Measurements from ENCODE around the gene FGD5.

The FGD5 gene

DNA sequence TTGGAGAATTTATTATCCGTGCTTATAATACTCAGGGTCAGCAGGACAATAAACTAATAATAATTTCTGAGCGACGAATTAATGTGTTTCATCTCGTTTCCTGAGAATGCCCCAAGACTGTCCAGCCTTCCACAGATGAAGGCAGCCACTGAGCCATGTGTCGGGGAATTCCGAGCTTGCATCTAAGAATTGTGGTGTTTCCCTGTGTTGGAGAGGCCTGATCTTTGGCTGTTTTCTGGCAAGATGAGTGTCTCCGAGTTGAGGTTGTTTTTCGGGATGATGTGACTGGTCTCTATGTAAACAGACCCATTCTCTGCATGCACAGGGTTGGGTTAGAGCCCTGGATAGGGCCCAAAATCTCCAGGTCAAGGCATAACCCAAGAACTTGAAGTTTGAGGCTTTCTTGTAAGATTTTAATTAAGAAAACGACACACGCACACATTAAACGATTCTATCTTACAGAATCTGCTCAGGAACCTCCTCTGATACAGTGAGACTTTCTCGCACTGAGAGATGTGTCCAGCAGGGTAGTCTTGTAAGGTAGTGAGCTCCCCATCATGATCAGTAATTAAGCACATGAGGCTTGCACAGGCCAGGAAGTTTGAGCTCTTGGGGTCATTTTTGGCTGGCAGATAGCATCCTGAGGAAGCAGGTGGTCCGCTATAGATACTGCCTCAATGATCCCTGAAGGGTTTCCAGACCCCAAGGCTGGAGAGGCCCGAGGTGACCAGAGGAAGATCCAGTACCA is 14.4 kb downstream of the FGD5 start:
- no peak for DNase-seq

DNA sequence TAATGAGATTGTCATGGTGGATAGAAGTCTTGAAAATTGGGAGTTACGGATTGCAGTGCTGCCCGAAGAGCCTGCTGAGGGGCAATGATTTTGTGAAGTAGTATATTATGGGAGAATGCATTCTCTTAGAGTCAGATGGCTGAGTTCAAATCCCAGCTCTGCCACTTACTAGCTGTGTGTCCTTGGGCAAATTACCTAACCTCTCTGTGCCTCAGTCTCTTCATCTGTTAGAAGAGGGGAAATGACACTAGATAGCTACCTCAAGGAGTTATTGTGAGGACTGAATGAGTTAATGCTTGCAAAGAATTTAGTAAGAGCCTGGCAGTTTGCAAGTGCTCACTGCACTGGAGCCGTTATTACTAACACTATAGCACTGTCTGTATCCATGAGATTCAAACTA is 15.4 kb downstream of the FGD5 start:
- no peak for DNase-seq

DNA sequence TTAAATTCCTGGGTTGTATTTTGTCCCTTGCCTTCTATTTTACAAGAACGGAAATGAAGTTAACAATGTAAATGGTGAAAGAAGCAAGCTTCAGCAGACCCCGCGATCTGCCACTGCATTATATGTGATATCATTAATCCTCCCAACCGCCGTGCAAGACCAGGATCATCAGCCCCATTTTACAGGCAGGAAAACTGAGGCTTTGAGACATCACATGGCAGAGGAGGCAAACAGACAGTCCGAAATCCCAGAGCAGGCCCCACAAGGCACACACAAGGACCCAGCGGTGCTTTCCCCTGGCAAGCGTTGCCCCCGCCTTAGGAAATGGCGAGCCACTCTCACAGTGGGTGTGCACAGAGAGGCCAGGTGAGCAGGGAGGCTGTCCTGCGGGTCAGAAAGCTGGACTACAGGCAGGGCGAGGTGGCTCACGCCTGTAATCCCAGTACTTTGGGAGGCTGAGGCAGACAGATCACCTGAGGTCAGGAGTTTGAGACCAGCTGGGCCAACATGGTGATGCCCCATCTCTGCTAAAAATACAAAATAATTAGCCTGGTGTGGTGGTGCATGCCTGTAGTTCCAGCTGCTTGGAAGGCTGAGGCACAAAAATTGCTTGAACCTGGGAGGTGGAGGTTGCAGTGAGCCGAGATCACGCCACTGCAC is 16.2 kb downstream of the FGD5 start:
- no peak for DNase-seq

DNA sequence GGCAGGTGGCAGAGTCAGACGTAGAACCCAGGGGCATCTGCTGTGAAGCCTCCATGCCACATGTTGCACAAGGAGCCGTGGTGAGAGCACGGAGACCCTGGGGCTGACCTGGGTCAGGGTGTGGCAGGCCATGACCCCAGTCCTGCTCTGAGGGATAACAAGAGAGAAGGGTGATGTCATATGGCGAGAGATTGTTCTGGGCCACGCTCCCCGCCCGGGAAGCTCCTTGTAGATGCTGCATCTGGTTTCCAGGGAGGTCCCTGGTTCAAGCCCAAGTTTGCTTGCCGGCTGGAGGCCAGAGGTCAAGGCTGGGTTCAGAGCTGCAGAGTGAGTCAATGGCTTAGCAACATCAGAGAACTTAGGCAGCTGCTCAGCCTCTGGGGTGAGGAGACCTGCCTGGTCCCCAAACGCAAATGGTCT is 17.3 kb downstream of the FGD5 start:
- no peak for DNase-seq

DNA sequence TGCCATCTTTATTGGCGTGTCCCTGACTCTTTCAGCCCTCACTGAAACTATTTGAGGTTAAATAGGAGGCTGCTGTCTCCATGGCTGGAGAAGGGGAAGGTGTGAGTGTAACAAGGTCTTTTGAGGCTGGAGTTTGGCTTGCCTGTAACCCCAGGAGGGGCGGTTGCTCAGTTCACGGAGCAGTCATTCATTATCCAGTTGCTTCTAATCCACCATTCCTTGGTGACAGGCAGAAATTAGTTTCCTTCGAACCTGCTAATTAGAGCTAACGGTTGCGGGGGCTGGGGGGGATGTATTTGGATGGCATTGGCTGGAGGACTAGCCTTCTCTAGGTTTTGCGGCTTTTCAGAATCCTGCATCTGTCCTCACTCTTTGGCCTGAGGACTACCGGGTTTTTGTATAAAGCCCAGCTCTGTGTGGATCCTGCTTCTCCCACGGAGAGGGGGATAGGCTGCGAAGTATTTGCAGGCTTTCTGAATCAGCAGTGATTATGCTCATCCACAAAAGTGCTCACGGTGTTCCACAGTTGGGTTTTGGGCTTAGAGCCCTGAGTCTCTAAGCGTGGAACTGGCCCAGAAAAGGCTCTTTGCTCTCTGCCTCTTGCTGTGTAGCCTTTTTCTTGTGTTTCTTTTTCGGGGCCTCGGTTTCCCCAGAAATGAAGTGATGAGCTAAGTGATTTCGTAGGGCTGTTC is 18.6 kb downstream of the FGD5 start:
- no peak for DNase-seq

DNA sequence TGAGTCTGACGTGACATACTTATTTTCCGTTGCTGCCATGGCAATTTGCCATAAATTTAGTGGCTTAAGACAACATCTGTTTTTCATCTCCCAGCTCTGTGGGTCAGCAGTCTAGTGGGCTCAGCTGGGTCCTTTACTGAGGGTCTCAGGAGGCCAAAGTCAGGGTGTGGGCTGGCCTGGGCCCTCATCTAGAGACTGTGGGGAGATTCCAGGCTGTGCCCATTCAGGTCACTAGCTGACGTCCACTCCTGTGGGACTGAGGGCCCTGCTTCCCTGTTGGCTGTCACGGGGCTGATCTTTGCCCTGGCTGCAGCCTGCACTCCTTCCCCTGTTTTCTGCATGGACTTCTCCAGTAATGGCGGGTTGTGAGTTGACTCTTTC is 19.1 kb downstream of the FGD5 start:
- no peak for DNase-seq

DNA sequence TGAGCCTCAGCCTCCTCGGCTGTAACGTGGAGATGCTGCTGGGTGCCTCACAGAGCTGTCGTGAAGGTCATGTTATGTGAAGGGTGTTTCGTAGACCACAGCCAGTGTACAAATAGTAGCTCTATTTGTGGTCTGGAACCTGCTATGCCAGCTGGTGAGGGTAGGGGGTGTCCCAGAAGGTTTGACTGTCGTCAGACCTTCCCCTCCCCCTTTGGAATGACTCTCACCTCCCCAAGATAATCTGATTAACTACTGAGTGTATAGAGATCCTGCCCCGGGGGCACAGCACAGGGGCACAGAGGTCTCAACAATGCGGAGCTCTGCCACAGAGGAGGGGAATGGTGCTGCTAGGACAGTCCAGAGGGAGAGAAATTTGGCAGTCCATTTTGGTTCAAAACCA is 20.5 kb downstream of the FGD5 start:
- DNase-seq: no peak

DNA sequence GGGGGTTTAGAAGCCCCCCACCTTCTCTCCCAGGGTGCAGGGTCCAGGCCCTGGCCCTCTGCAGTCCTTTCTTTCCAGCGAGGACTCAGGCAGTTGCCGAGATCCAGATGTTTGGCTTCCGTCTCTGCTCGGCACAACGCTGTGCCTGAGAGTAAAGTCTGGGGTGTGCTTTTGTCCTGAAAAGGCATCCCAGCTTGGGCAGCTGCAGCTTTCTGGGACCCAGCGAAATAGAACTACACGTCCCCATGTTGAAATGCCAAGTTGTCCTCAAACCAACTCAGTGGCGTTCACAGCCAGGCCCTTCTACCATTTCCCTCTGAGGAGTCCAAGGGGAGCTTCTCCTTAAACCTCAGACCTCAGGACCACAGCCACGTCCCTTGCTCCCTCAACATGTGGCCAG is 23.1 kb downstream of the FGD5 start:
- DNase-seq: no peak

DNA sequence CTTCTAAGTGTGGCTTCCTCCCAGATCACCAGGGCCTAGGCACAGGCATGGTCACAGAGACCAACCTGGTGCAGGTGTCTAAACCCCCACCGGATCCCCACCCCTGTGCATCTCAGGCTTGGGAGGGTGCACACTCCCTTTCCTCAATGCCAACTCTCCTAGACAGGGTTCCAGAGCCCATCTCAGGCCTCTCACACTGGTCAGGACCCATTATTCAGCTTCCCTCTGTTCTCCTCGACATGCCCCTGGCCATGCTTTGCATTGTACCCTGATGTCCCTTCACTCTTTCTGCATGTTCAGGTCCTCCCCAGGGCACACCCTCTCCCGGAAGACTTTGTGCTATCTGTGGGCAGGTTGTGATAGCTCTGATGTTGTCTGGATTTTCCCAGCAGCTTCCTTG is 23.5 kb downstream of the FGD5 start:
- no peak for DNase-seq

DNA sequence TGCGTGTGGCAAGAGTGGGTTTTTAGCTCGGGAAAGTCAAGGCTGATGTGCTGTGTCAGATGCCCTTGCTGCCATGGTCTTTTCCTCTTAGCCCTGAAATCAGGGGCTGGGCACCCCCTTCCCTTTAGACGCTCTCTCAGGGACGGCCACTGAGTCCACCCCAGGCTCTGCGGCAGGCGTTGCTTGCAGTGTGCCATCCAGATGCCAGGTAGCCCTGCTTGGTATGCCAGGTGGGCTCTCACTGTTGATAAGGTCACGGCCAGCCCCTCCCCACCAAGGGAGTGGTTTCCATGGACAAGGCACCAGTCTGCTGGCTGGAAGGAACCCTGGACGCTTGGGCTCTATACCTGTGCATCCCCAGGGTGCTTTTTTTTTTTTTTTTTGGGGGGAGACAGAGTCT is 24.6 kb downstream of the FGD5 start:
- no peak for DNase-seq

DNA sequence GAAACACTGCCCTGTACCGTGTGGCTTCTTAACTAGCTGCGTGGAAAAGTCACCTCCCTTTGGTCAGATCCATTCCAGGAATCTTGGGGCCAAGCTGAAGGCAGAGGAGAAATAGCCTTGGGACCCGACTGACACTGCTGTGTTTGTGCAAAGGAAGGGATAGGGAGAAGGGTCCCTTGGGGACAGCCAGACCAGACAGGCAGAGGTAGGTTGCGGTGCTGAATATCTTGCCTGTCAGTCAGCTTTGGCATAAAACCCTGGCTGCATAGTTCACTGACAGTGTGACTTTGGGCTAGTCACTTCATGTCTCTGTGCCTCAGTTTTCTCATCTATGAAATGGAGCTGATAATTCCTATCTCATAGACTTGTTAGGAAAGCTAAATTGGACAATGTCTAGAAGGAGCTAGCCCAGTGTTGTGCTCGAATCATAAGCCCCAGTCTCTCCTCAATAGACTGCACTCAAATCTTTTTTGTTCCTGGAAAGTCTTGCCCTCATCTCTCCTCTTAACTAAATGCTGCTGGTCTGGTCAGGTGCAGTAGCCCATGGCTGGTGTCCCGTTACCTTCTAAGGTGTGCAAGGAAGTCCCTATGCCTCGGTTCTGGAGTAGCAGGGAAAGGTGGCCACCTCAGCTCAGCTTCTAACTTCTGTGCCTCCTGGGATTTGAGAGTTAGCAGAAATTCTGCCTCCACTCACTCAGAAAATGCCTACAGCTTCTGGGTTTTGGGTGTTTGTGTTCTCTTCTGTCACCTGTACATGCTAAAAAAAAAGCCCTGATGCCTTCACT is 25.8 kb downstream of the FGD5 start:
- no peak for DNase-seq

DNA sequence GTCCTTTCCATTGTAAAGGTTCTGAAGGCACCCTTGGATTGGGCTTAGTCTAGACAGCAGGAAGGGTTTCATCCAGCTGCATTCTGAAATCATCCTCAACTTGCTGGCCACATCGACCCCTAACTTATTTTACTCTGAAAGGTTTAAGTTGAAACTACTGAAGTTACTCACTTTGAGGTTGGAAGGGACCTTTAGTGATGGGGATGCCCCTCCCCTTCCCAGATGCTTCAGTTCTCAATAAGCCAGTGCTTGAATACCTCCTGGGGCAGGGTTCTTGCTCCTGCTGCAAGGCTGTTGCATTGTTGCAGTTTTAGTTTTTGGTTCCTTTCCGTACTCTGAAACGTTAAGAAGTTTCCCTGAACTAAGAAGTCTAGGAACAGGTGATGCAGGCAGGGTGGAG is 26.4 kb downstream of the FGD5 start:
- no peak for DNase-seq

DNA sequence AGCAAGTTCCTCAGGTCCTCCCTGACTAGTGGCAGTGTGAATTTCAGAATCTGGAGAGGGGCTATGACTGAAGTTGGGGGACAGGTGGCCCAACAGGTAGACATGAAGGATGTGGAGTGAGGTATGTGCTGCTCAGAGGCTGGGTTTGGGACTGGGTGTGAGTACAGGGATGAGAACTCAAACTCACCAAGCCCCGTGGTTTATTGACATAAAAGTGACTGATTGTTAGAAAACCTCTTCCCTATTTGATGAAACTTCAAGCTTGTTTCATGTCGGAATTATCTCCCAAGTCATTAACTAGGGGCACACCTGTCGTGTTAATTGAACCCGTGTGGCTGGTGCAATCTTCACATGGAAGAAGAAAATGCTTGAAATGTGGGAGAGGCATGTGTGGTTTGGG is 27.1 kb downstream of the FGD5 start:
- DNase-seq: no peak

DNA sequence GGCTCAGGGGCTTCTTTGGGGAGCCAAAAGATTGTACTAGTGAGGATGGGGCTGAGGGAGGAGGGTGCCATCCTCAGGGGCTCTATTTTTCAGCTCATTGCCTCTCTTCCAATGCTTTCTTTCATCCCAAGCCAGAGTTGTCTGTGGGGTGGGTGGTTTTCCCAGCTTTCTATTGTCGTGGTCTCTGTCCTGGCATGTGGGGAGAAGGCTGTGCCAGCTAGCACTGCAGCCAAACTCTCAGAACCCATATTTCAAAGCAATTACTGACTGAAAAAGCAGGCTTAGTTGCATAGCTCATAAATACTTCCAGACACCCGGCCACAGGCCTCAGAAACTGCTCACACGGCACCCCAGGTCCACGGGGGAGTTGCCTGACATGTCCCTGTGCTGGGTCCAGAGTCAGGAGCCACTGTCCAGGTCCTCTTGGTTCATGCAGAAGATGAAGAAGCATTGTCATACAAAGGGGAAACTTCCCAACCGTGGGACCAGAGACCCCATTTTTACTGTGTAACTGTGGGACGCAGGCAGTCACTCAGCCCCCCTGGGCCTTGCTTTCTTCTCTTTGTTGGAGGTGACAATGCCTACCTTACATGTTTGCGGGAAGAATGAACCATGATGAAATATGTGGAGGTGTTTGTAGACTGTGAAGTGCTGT is 27.6 kb downstream of the FGD5 start:
- DNase-seq: no peak

DNA sequence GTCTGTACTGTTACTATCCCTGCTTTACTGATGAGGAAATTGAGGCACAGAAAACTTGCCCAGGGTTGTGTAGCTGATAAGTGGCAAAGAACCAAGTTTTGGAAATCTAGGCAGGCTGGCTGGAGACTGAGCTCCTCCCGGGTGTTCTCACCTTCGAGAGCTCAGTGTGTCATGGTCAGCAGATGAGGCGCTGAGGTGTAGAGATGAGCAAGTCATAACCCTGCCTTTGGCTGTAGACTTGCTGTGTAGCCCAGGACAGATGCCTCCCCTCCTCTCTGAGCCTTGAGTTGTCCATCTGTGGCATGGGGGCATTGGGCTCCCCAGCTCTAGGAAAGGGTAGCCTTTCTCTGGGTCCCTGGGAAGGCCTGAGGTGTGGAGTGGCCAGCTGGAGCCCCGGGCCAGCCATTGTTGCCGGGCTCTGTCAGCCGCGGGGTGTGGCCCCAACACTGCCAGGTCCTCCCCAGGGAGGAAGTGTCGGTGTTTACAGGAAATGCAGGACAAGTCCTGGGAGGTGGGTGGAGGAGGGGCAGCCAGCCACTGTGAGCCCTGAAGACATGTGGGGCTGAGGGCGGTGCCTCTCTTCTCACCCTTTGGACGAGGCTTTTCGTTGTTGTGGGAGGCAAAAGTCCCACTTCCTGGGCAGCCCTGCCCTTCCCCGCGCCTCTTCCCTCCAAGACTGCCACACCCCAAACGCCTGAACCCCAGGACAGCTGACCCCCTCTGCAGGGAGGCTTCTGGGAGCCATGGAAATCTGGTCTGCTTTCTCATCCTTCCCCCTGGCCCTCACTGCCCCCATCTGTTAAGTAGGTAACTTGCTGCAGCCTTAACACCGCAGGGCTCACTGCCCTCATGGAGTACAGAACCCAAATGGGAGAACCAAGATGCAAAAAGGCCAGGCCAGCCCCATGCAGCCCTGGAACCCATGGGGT is 29.1 kb downstream of the FGD5 start:
- DNase-seq: no peak

DNA sequence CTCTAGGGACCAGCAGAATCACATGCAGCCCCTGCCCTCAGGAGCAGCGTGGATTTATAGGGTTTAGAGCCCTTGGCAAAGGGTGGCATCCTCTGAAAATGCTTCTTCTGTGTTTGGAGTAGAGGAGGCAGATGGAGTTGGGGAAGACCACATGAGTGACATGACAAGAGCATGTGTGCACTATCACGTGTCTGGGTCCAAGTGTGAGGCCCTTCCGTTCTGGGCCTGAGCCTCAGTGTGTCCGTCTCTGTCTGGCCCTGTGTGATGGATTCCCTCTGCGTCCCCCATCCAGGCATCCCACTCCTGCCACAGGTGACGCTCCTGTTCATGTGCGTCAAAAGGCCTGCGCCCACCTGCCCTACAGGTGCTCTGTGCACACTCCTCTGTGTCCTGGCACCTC is 30.1 kb downstream of the FGD5 start:
- DNase-seq: no peak

DNA sequence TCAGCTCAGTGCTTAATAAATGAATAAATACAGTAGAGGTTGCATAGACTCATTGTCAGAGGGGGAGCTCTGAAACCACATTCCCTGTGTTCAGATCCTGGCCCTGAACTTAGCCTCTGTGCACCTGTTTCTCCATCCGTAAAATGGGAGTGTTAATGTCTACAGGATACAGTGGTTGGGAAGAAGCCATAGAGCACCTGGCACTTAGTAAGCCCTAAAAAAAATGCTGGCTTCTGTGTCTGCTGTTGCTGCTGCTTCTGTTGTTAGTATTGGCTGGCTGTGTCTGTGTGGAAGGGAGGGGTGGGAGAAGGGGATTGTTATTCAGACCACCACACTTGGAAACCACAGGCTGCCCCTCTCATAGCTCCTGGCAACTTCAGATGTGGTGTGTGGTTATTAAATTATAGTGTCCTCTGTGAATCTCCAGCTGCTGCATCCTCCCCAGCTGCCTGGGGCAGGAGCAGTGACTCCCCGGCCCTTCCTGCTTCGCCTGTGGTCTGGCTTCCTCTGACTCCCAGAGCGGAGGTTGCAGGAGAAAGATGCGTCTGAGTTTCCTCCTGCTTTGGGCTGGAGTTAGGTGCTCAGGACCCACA is 31.0 kb downstream of the FGD5 start:
- no peak for DNase-seq

DNA sequence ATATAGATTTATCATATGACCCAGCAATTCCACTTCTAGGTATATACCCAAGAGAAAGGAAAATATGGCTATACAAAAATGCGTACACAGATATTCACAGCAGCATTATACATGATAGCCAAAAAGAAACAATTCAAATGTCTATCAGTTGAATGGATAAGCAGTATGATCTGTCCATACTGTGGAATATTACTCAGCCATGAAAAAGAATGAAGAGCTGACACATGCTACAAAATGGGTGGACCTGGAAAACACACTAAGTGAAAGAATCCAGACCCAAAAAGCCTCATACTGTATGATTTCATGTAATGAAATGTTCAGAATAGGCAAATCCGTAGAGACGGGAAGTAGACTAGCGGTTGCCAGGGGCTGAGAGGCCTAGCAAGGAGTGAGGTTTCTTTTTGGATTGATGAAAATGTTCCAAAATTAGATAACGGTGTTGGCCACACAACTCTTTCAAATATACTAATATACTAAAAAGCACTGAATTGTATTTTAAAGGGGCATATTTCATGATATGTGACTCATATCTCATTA is 33.4 kb downstream of the FGD5 start:
- no peak for DNase-seq

DNA sequence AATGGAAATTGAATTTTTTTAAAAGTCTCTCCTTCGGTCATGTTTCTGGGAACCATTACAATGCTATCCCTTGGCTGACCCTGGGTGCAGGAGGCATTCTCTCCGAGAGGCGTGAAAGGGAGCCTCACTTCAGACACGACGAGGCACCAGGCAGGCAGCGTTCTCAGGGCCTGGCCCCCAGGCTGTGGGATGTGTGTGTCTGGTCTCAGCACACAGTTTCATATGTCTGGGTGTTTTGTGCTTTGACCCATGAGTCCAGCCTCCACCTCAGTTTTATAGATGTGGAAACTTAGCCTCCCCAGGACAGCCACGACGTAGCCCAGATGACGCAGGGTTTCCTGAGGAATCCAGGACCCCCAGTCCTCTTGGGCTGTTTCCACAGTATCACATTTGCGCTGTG is 34.0 kb downstream of the FGD5 start:
- no peak for DNase-seq

DNA sequence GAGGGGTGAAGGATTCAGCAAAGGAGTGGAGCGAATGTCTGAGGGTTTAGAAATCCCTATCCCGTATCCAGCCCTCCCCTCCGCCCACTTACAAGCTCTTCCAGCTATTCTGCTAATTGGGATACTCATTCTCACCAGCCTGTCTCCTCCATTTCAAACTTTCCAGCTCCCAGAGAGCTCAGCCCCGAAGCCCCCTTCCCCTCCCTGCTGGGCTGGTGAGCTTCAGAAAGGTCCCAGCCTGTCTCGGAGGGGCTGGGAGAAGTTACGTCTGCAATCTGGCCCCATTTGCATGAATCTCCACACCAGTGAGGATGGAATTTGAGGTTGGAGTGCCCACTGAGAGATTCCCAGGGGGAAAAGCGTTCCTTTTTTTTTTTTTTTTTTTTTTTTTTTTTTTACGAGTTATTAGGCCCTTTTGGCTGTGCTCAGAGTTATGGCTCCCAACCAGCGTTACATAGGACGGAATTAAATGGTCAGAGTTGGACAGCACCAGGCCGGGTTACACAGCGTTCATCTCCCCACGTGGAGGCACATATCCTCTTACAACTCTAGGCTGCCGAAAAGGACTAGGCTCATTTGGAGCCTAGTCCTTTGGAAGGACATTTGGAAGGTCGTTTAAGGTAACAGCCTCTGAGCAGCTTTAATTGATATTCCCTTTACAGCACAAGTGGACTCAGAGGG is 34.6 kb downstream of the FGD5 start:
- no peak for DNase-seq

DNA sequence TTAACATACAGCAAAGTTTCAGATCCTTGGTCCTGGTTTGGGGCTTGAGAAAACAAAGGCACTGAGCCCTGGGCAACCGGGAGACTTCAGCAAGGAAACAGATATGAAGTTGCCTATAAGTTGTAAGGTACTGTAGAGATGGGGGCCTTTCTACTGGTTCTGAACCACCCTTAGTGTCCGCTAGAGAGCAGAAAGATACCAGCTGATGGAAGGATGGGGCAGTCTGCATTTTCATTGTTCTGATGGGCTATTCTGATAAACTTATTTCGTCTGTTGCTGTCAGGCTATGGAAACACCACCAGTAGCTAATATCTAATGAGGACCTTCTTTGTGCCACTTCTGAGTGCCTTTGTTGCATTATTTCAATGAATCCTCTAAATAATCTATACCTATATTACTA is 38.7 kb downstream of the FGD5 start:
- no peak for DNase-seq
